Ramos (cell line): ENCODE results near the gene C1GALT1.
"Not testable (repeated sequence)": the region's sequence is repeated elsewhere in the genome, so short reads cannot be mapped to it uniquely, and the experiment has no call there.

Experiments
- in situ Hi-C: fragments of 300-500 bp; cut with MboI; formaldehyde crosslinking; loops from one replicate; pipeline ENCODE4 v1.14.3; 2022; ENCODE audit warnings: low sequenced_read_pairs; ENCODE audit not compliant: unreplicated experiment

C1GALT1 gene

GRCh38 chr7:7228472-7228871 lies 46.1 kb downstream of the C1GALT1 start:
- in situ Hi-C loops = no loop called here

DNA sequence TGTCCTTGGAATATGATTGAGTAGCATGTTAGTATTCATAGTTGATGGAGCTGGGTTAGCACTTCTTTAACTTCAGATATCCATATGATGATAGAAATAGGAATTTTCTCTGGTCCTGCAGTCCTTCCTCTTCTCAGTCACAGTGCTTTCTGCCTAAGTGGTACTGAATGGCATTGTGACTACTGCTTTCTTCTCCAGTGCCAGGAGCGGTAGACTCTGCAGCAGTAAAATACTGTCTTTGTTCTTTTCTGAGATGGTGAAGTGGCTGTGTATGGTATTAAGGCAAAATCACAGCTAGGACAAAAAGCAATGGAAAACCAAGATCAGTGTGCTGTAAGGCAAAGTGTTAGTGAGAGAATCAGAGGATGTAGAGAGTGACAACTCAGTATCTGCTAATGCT lies 46.6 kb downstream of the C1GALT1 start:
- in situ Hi-C loops = no loop called here

DNA sequence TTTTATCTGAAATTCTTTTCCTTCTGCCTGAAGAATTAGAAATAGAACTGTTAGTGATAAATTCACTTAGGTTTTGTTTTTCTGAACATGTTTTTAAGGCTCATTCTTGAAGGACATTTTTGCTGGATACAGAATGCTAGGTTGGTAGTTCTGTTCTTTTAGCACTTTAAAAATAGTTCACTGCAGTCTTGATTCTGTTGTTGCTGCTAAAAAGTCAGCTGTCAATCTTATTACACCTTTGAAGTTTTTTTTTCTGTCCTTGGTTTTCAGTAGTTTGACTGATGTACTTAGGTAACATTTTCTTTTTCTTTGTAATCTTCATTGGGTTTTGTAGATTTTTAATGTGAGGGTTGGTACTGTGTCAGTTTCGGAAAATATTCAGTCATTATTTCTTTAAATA lies 48.7 kb downstream of the C1GALT1 start:
- in situ Hi-C loops = no loop called here

GRCh38 chr7:7231865-7232264 lies 49.5 kb downstream of the C1GALT1 start:
- in situ Hi-C loops = no loop called here

- in situ Hi-C loops = no loop called here
These were observed 53.0 kb downstream of the C1GALT1 start for GRCh38 chr7:7235347-7235746.

DNA sequence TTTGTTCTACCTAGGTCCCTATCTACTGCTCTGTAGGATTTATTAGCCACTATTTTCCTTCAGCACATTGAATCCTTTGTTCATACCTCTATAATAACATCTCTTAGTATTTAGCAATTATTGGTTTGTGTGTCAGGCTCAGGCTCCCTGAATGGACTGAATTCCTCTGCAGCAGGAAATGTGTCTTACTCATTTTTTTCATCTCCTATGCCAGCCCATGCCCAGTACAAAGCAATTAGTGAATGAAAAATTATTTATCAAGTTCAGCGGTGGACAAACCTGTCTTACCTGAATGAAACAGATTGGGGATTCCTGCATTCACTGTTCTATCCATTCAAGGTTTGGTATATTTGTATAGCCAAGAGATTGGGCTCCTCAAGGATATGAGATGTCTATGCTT lies 53.7 kb downstream of the C1GALT1 start:
- in situ Hi-C loops = no loop called here

GRCh38 chr7:7237201-7237977 lies 55.0 kb downstream of the C1GALT1 start:
- in situ Hi-C loops = no loop called here

DNA sequence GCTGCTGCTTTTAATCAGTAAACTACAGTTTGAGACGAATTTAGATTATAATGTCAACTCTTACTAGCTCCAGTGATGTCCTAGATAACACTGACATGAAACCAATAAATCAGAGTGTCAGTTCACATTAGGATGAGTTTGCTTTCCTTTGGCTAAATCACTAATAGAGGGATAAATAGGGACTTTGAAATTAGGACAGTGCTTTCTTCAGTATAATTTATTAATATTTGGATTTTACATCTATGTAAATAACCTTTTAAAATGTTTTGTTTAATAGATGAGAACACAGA lies 55.6 kb downstream of the C1GALT1 start:
- in situ Hi-C loops = no loop called here

GRCh38 chr7:7239346-7239745 lies 57.0 kb downstream of the C1GALT1 start:
- in situ Hi-C loops = no loop called here

- in situ Hi-C loops = no loop called here
These were observed 60.6 kb downstream of the C1GALT1 start for GRCh38 chr7:7242899-7243298.

GRCh38 chr7:7245233-7245632 lies 62.9 kb downstream of the C1GALT1 start:
- in situ Hi-C loops = not testable (repeated sequence)

DNA sequence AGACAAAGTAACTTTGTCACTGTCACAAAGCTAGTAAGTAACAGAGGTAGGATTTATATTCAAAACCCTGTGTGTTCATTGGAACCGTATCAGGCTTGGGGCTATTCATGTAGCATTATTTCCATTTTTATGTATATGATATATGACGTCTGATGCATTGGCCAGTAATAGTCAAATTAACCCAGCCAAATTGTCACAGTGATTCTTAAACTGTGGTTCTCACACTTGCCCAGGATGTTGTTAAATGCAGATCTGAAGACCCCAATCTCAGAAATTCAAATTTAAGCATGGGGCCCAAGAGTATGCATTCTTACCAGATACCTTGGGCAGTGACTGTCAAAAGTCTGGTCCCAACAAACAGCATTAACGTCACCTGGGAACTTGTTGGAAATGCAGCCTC lies 63.9 kb downstream of the C1GALT1 start:
- in situ Hi-C loops = no loop called here

- in situ Hi-C loops = no loop called here
These were observed 65.3 kb downstream of the C1GALT1 start for GRCh38 chr7:7247658-7248057.

- in situ Hi-C loops = no loop called here
These were observed 67.5 kb downstream of the C1GALT1 start for GRCh38 chr7:7249814-7250213.

- in situ Hi-C loops = no loop called here
These were observed 69.4 kb downstream of the C1GALT1 start for GRCh38 chr7:7251742-7252141.

DNA sequence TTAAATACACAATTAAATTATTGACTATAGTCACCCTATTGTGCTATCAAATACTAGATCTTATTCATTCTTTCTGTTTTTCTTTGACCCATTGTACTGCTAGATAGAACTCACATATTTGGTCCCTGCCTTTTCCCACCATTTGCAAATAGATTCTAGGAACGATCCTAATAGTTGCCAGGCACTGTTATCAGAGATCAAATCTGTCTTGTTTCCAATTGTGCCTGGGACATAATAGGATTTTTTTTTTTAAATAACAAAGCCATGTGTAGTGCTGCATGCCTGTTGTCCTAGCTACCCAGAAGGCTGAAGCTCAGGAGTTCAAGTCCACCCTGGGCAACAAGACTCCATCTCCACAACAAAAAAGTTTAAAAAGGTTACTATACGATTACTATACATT lies 72.0 kb downstream of the C1GALT1 start:
- in situ Hi-C loops = no loop called here

DNA sequence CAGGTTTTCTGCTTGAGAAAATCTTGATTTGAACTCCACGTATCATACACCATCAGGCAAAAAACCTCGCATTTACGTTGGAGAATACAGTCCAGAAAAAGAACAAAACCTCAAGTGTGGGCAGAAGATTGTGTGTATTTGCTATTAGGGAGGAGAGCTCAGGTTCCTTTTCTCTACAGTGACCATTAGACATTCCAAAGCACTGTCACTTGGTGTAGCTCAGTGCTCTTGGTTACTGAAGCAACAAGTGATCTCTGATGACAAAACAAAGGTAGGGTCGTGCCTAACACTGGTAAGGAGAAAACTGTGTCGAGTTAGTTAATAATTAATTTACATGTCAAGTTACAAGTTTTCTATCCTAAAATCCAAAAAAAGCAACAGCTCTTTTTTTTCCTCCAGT lies 72.6 kb downstream of the C1GALT1 start:
- in situ Hi-C loops = no loop called here

DNA sequence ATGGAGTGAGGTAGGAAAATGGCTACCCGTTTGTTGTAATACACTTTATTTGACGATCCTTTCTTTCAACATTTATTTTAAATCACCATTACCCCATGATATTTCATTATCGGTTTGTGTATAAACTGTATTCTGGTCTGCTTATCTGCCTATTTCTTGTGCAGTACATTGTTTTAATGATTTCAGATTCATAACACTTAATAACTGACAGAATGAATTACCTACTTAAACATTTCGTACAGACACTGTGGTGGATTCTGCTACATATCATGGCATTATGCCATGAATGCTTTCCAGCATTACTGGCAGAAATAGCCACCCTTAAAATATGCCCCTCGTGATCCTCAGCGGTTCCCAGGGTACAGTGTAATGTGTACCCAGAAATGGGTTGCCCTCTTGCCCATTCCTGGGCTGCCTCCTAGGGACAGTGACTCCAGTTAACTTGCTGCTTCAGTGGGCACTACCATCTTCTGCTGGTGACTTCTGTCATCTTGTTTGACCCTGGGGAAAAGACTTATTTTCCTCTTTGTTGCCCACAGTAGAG lies 74.5 kb downstream of the C1GALT1 start:
- in situ Hi-C loops = no loop called here

DNA sequence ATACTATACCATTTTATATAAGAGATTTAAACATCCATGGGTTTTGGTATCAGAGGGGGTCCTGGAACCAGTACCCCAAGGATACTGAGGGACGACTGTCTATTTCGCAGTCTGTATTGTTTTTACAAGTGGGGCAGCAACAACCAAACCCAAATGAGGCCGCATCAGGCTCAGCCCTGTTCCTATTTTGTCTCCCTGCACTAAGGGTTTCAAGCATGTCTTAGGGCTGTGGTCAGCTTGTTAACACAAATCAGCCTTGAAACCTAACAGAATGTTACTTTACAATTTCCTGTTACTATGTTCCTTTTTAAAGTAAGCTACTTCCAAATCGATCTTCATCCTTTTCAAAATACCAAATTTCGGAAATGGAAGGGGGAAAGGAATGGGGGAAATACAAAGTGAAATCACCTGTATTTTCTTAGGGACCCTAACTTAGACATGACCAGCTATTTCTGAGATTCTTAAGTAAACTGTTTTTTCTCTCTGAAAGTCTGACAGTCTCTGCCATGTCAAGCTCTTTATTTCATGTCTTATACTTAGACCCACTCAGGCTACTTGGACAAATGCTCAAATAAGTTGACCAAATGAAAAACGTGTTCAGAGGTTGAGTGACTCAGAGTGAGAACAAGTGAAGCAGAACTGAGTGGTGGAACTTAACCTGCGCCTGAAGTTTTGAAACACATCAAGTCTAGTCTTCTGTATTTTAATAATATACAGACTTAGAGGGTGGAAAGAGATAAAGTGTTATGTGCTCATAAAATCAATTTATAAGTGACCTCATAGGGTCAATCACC lies 75.8 kb downstream of the C1GALT1 start:
- in situ Hi-C loops = no loop called here

- in situ Hi-C loops = no loop called here
These were observed 79.5 kb downstream of the C1GALT1 start for GRCh38 chr7:7261863-7262262.
